ENCODE data around the gene RGS9.

GRCh38 chr17:65185668-65186382, 48.7 kb downstream of the RGS9 start:
- TF ChIP-seq CTCF (IDR thresholded peaks at IDR 0.05; ENCODE audit: insufficient read depth, low read length) (no peak), POLR2AphosphoS5 (IDR thresholded peaks at IDR 0.05; ENCODE audit: low read depth) (no peak), SPI1 (IDR thresholded peaks at IDR 0.05; ENCODE audit: borderline replicate concordance, low read depth) (no peak)
- TF ChIP-seq, protein P1, sequence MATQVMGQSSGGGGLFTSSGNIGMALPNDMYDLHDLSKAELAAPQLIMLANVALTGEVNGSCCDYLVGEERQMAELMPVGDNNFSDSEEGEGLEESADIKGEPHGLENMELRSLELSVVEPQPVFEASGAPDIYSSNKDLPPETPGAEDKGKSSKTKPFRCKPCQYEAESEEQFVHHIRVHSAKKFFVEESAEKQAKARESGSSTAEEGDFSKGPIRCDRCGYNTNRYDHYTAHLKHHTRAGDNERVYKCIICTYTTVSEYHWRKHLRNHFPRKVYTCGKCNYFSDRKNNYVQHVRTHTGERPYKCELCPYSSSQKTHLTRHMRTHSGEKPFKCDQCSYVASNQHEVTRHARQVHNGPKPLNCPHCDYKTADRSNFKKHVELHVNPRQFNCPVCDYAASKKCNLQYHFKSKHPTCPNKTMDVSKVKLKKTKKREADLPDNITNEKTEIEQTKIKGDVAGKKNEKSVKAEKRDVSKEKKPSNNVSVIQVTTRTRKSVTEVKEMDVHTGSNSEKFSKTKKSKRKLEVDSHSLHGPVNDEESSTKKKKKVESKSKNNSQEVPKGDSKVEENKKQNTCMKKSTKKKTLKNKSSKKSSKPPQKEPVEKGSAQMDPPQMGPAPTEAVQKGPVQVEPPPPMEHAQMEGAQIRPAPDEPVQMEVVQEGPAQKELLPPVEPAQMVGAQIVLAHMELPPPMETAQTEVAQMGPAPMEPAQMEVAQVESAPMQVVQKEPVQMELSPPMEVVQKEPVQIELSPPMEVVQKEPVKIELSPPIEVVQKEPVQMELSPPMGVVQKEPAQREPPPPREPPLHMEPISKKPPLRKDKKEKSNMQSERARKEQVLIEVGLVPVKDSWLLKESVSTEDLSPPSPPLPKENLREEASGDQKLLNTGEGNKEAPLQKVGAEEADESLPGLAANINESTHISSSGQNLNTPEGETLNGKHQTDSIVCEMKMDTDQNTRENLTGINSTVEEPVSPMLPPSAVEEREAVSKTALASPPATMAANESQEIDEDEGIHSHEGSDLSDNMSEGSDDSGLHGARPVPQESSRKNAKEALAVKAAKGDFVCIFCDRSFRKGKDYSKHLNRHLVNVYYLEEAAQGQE (IDR thresholded peaks at IDR 0.05; ENCODE audit: insufficient replicate concordance, low read depth), result no peak

Measured in HL-60 (cell line).